Measurements from ENCODE around the gene RHBDD3.

Gene RHBDD3

DNA sequence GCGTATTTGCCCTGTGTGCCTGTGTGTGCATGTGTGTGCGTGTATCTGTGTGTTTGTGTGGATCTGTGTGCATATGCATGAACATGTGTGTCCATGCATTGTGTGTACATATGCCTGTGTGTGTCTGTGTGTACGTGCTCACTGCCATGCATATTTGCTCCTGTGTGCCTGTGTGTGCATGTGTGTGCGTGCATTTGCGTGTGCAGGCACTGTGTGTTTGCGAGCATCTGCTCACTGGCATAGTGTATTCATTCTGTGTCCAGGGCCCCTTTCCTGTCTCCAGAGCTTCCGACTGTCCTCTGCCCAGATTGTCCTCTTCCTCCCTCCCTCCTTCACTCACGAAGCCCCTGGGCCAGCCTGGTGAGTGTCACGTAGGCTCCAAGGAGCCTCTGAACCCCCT lies 56.3 kb downstream of the RHBDD3 start (continued):
- no peak for TF ChIP-seq ZNF311 (tag by site-specific recombination; IDR thresholded peaks at IDR 0.05; ENCODE audit: borderline replicate concordance)
- no peak for TF ChIP-seq ZNF335 (tag by site-specific recombination; conservative IDR thresholded peaks at IDR 0.05)
- no peak for TF ChIP-seq ZNF621 (tag by site-specific recombination; IDR thresholded peaks at IDR 0.05)
- TF ChIP-seq YY2 (tag by site-specific recombination; IDR thresholded peaks at IDR 0.05): no peak
- no peak for TF ChIP-seq ZNF23 (tag by site-specific recombination; IDR thresholded peaks at IDR 0.05; ENCODE audit: borderline replicate concordance)
- no peak for TF ChIP-seq ZNF433 (tag by site-specific recombination; IDR thresholded peaks at IDR 0.05; ENCODE audit: low read depth)
- no peak for TF ChIP-seq TCF7L2 (IDR thresholded peaks at IDR 0.05; ENCODE audit: borderline replicate concordance, low read depth, low read length)
- TF ChIP-seq ZNF76 (tag by site-specific recombination; IDR thresholded peaks at IDR 0.05; ENCODE audit: borderline replicate concordance, low read depth): no peak
- TF ChIP-seq, protein P1, sequence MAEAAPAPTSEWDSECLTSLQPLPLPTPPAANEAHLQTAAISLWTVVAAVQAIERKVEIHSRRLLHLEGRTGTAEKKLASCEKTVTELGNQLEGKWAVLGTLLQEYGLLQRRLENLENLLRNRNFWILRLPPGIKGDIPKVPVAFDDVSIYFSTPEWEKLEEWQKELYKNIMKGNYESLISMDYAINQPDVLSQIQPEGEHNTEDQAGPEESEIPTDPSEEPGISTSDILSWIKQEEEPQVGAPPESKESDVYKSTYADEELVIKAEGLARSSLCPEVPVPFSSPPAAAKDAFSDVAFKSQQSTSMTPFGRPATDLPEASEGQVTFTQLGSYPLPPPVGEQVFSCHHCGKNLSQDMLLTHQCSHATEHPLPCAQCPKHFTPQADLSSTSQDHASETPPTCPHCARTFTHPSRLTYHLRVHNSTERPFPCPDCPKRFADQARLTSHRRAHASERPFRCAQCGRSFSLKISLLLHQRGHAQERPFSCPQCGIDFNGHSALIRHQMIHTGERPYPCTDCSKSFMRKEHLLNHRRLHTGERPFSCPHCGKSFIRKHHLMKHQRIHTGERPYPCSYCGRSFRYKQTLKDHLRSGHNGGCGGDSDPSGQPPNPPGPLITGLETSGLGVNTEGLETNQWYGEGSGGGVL (tag by site-specific recombination; IDR thresholded peaks at IDR 0.05): no peak
- no peak for TF ChIP-seq ZNF785 (tag by site-specific recombination; IDR thresholded peaks at IDR 0.05)
- no peak for TF ChIP-seq TRIM28 (IDR thresholded peaks at IDR 0.05; ENCODE audit: borderline replicate concordance, low read length)
- no peak for TF ChIP-seq ZNF560 (tag by site-specific recombination; IDR thresholded peaks at IDR 0.05; ENCODE audit: borderline replicate concordance)
- no peak for TF ChIP-seq ZBTB20 (tag by site-specific recombination; IDR thresholded peaks at IDR 0.05)

DNA sequence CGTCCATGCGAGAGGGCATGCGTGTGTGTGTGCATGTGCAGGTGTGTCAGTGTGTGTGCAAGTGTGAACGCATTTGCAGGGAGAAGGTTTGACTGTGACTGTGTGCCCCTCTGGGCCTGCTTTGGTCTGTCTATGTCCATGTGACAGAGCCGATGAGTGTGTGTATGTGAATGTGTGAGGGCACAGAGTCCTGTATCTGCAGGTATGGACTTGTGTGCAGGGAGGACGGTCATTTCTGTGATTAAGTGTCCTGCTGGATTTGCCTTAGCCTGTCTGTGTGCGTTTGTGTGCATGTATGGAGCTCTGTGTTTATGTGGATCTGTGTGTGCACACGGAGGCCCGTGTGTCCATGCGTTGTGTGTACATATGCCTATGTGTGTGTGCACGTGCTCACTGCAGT lies 56.7 kb downstream of the RHBDD3 start:
- CTCF ChIA-PET: interaction anchor here (0.6 to 0.7 kb wide), 2 partner anchors 12 to 72 kb away, joined by 3 read pairs; no protein-coding TSS in a partner anchor
- TF ChIP-seq, protein P2, sequence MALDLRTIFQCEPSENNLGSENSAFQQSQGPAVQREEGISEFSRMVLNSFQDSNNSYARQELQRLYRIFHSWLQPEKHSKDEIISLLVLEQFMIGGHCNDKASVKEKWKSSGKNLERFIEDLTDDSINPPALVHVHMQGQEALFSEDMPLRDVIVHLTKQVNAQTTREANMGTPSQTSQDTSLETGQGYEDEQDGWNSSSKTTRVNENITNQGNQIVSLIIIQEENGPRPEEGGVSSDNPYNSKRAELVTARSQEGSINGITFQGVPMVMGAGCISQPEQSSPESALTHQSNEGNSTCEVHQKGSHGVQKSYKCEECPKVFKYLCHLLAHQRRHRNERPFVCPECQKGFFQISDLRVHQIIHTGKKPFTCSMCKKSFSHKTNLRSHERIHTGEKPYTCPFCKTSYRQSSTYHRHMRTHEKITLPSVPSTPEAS (tag by site-specific recombination; IDR thresholded peaks at IDR 0.05): peak; percentile 49
- TF ChIP-seq ZNF544 (tag by site-specific recombination; IDR thresholded peaks at IDR 0.05): no peak
- Histone ChIP-seq H3K4me3 (ENCODE audit: low read depth, low read length) (no peak overlapping the region), H3K36me3 (ENCODE audit: control insufficient read depth in 2 of 2, insufficient read depth in 1 of 2, low read length in 2 of 2) (no peaks in the 10 kb centered on the region), H3K4me1 (ENCODE audit: control insufficient read depth, insufficient read depth, low read length) (no peaks in the 10 kb centered on the region), H3K27ac (ENCODE audit: extremely low read depth, low read depth, low read length) (no peak overlapping the region), H3K9me3 (ENCODE audit: control insufficient read depth, insufficient read depth, low read depth, low read length) (no peaks in the 10 kb centered on the region)
- POLR2A ChIA-PET: no interaction called here

Data from HEK293 (cell line).